ENCODE data around the gene STYXL1. TPM values are rescaled to one million over a fixed set of nuclear protein-coding genes. Genes with fewer than 3 reads are reported as not detected.

The STYXL1 gene
- total RNA-seq, 1 experiment from 2014 or later: 61.3 TPM

DNA sequence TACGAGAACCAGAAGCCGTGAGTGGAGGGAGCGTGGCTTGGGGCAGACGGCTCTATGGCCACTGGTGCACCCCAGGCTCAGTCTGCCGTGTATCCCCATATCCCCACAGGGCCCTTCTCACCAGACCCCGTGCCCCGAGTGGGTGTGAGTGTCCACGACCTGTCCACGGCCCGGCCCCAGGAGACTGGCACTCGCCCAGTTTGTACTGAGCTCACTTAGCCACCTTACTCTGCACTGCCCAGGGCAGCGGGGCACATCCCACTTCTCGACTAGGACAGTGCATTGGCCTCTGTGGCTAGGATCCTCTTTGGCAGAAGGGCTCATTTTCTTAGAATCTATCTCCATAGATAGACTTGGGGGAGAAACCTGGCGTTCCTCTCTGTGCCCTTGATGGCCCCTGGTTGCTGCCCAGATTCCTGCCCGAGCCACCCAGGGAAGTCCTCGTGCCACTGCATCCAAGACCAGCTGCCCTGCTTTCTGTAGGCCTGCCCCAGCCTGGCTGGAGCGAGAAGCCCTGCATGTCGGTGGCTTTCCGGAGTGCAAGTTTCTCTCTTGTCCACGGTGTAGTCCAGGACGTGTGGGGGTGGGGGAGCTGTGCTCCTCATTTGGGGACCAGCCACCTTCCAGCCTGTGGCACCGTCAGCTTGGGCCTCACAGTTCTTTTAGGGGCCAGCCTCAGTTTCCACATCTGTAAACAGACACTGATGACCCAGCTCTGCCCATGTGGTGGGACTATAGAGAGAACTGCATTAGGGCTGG is 65.3 kb downstream of the STYXL1 start:
- H4K20me1 ChIP-seq (ENCODE audit: low read length): no peaks in the 10 kb centered on the region
- no peaks in the 10 kb centered on the region for H3K36me3 ChIP-seq (ENCODE audit: low read depth, low read length)
- ChIA-PET CTCF (no interaction called here), POLR2A (ENCODE audit: unreplicated experiment) (no interaction called here)
- H3K4me2 ChIP-seq (ENCODE audit: low read length): no peak overlapping the region
- H3K9ac ChIP-seq (ENCODE audit: low read length): no peak overlapping the region
- no peak for TF ChIP-seq EZH2phosphoT487 (IDR thresholded peaks at IDR 0.05; ENCODE audit: borderline replicate concordance, low read length)
- no peak for TF ChIP-seq EZH2 (IDR thresholded peaks at IDR 0.05; ENCODE audit: low read length, unreplicated experiment)
- TF ChIP-seq, protein P1, sequence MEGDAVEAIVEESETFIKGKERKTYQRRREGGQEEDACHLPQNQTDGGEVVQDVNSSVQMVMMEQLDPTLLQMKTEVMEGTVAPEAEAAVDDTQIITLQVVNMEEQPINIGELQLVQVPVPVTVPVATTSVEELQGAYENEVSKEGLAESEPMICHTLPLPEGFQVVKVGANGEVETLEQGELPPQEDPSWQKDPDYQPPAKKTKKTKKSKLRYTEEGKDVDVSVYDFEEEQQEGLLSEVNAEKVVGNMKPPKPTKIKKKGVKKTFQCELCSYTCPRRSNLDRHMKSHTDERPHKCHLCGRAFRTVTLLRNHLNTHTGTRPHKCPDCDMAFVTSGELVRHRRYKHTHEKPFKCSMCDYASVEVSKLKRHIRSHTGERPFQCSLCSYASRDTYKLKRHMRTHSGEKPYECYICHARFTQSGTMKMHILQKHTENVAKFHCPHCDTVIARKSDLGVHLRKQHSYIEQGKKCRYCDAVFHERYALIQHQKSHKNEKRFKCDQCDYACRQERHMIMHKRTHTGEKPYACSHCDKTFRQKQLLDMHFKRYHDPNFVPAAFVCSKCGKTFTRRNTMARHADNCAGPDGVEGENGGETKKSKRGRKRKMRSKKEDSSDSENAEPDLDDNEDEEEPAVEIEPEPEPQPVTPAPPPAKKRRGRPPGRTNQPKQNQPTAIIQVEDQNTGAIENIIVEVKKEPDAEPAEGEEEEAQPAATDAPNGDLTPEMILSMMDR (conservative IDR thresholded peaks at IDR 0.05; ENCODE audit: low read depth, low read length): no peak
- no peaks in the 10 kb centered on the region for H3K27me3 ChIP-seq (ENCODE audit: low read length)
- DNase-seq: no peak
- no peaks in the 10 kb centered on the region for H3K9me3 ChIP-seq (ENCODE audit: low read length)
- no TSS peak for BruUV-seq (replicated peaks)
- ATAC-seq: no peak
- no peak overlapping the region for H2AFZ ChIP-seq (ENCODE audit: low read length)
- H3K4me1 ChIP-seq (ENCODE audit: insufficient read depth, low read length): no peaks in the 10 kb centered on the region
- no peaks in the 10 kb centered on the region for H3F3A ChIP-seq (ENCODE audit: low read length, unreplicated experiment)
- H3K4me3 ChIP-seq (ENCODE audit: low read length): no peak overlapping the region
- H3K9me2 ChIP-seq (replicated peaks; ENCODE audit: low read length): no peaks in the 10 kb centered on the region
- H3K79me2 ChIP-seq (ENCODE audit: low read length): no peaks in the 10 kb centered on the region
- intact Hi-C loops (cut with micrococcal nuclease): no loop called here
- H3K27ac ChIP-seq (ENCODE audit: low read length): no peak overlapping the region

DNA sequence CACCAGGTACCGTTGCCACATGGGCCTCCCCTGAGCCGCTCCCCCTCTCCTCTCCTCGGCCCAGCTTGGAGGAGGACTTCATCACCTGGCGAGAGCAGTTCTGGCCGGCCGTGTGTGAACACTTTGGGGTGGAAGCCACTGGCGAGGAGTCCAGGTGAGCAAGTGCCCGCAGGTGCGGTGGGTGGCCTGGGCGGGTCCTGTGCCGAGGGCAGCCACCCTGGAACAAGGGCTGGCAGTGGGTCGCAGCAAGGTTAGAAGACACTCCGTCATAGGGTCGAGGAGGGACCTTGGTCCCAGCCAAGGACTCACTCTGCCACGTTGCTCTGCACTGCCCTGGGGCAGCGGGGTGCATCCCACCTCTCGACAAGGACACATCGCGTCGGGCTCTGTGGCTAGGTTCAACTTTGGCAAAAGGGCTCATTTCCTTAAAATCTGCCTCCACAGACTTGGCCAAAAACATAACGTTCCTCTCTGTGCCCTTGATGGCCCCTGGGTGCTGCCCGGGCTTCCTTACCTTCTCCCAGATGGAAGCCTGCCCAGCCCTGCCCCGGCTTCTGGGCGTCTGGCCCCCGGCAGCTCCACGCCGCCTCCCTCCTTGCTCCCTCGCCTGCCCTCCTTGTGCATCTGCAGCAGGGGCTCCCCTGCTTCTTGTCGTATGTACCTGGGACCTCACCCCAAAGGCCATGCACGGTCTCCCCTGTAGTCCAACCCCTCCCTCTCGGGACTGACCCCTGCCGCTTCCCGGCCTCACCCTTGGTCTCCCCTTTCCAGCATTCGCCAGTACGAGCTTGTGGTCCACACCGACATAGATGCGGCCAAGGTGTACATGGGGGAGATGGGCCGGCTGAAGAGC is 66.1 kb downstream of the STYXL1 start:
- no peak overlapping the region for H3K4me2 ChIP-seq (ENCODE audit: low read length)
- ChIA-PET POLR2A (ENCODE audit: unreplicated experiment) (no interaction called here), CTCF (no interaction called here)
- no peak overlapping the region for H3K27ac ChIP-seq (ENCODE audit: low read length)
- intact Hi-C loops (cut with micrococcal nuclease): no loop called here
- H3K36me3 ChIP-seq (ENCODE audit: low read depth, low read length): no peaks in the 10 kb centered on the region
- no peaks in the 10 kb centered on the region for H3K9me2 ChIP-seq (replicated peaks; ENCODE audit: low read length)
- H2AFZ ChIP-seq (ENCODE audit: low read length): no peak overlapping the region
- no peak for TF ChIP-seq EZH2phosphoT487 (IDR thresholded peaks at IDR 0.05; ENCODE audit: borderline replicate concordance, low read length)
- TF ChIP-seq, protein P1 (conservative IDR thresholded peaks at IDR 0.05; ENCODE audit: low read depth, low read length): no peak
- TF ChIP-seq EZH2 (IDR thresholded peaks at IDR 0.05; ENCODE audit: low read length, unreplicated experiment): no peak
- H3F3A ChIP-seq (ENCODE audit: low read length, unreplicated experiment): no peaks in the 10 kb centered on the region
- DNase-seq (no peak), ATAC-seq (no peak)
- no peaks in the 10 kb centered on the region for H3K4me1 ChIP-seq (ENCODE audit: insufficient read depth, low read length)
- no TSS peak for BruUV-seq (replicated peaks)
- H4K20me1 ChIP-seq (ENCODE audit: low read length): no peaks in the 10 kb centered on the region
- no peak overlapping the region for H3K4me3 ChIP-seq (ENCODE audit: low read length)
- H3K79me2 ChIP-seq (ENCODE audit: low read length): no peaks in the 10 kb centered on the region
- H3K9ac ChIP-seq (ENCODE audit: low read length): no peak overlapping the region
- no peaks in the 10 kb centered on the region for H3K9me3 ChIP-seq (ENCODE audit: low read length)
- no peaks in the 10 kb centered on the region for H3K27me3 ChIP-seq (ENCODE audit: low read length)

DNA sequence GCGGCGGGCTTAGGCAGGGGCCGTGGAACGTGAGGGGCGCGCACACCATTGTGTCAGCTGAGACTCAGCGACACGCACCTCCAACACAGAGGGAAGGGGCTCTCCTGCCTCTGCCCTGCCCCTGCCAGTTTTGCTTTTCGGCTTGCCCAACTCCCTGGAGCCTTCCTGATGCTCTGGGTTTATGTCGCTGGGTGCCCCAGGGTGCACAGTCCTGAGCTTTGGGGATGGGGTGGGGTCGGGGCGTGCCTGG is 66.7 kb downstream of the STYXL1 start:
- DNase-seq (no peak), ATAC-seq (no peak)
- POLR2A ChIA-PET (ENCODE audit: unreplicated experiment): no interaction called here
- CTCF ChIA-PET: no interaction called here
- H3K9me2 ChIP-seq (replicated peaks; ENCODE audit: low read length): no peaks in the 10 kb centered on the region
- no peaks in the 10 kb centered on the region for H3K79me2 ChIP-seq (ENCODE audit: low read length)
- no peaks in the 10 kb centered on the region for H3K4me1 ChIP-seq (ENCODE audit: insufficient read depth, low read length)
- no peak overlapping the region for H3K4me3 ChIP-seq (ENCODE audit: low read length)
- BruUV-seq (replicated peaks): no TSS peak
- H3F3A ChIP-seq (ENCODE audit: low read length, unreplicated experiment): no peaks in the 10 kb centered on the region
- no peak overlapping the region for H3K9ac ChIP-seq (ENCODE audit: low read length)
- TF ChIP-seq EZH2phosphoT487 (IDR thresholded peaks at IDR 0.05; ENCODE audit: borderline replicate concordance, low read length) (no peak), EZH2 (IDR thresholded peaks at IDR 0.05; ENCODE audit: low read length, unreplicated experiment) (no peak)
- TF ChIP-seq, protein P1 (conservative IDR thresholded peaks at IDR 0.05; ENCODE audit: low read depth, low read length): no peak
- H3K27me3 ChIP-seq (ENCODE audit: low read length): no peaks in the 10 kb centered on the region
- no peaks in the 10 kb centered on the region for H3K9me3 ChIP-seq (ENCODE audit: low read length)
- intact Hi-C loops (cut with micrococcal nuclease): no loop called here
- no peak overlapping the region for H3K27ac ChIP-seq (ENCODE audit: low read length)
- no peaks in the 10 kb centered on the region for H3K36me3 ChIP-seq (ENCODE audit: low read depth, low read length)
- no peaks in the 10 kb centered on the region for H4K20me1 ChIP-seq (ENCODE audit: low read length)
- no peak overlapping the region for H3K4me2 ChIP-seq (ENCODE audit: low read length)
- H2AFZ ChIP-seq (ENCODE audit: low read length): no peak overlapping the region

Measured in PC-3 (cell line).